ENCODE data around the gene MIA3. TPM values are rescaled to one million over a fixed set of nuclear protein-coding genes. Genes with fewer than 3 reads are reported as not detected.

The MIA3 gene
- total RNA-seq, 2 donors from 2014 or later, result 64.3 to 74.9 TPM

GRCh38 chr1:222629921-222630535 is 12.1 kb downstream of the MIA3 start:
- intact Hi-C loops (cut with DNase I), result no loop called here
- 97% methylated on average over 7 of the region's 7 CpGs for WGBS
- H3K9me3 ChIP-seq, result no peaks in the 10 kb centered on the region
- TF ChIP-seq, protein P1, sequence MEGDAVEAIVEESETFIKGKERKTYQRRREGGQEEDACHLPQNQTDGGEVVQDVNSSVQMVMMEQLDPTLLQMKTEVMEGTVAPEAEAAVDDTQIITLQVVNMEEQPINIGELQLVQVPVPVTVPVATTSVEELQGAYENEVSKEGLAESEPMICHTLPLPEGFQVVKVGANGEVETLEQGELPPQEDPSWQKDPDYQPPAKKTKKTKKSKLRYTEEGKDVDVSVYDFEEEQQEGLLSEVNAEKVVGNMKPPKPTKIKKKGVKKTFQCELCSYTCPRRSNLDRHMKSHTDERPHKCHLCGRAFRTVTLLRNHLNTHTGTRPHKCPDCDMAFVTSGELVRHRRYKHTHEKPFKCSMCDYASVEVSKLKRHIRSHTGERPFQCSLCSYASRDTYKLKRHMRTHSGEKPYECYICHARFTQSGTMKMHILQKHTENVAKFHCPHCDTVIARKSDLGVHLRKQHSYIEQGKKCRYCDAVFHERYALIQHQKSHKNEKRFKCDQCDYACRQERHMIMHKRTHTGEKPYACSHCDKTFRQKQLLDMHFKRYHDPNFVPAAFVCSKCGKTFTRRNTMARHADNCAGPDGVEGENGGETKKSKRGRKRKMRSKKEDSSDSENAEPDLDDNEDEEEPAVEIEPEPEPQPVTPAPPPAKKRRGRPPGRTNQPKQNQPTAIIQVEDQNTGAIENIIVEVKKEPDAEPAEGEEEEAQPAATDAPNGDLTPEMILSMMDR (IDR thresholded peaks at IDR 0.05), result no peak
- TF ChIP-seq POLR2AphosphoS5 (IDR thresholded peaks at IDR 0.05) (no peak), POLR2A (IDR thresholded peaks at IDR 0.05) (no peak)
- H3K36me3 ChIP-seq, result no peaks in the 10 kb centered on the region
- no peak overlapping the region for H3K4me3 ChIP-seq
- no peak overlapping the region for H3K27ac ChIP-seq
- H3K27me3 ChIP-seq (replicated peaks; ENCODE audit: insufficient read depth), result no peaks in the 10 kb centered on the region
- H3K4me1 ChIP-seq (replicated peaks), result no peaks in the 10 kb centered on the region
- DNase-seq (ENCODE audit: low spot score), result no peak

GRCh38 chr1:222631611-222632208 is 13.8 kb downstream of the MIA3 start:
- TF ChIP-seq POLR2A (IDR thresholded peaks at IDR 0.05), result no peak
- TF ChIP-seq POLR2AphosphoS5 (IDR thresholded peaks at IDR 0.05), result no peak
- TF ChIP-seq, protein P1 (IDR thresholded peaks at IDR 0.05), result no peak
- no peak overlapping the region for H3K27ac ChIP-seq
- WGBS, result 87% methylated on average over 3 of the region's 3 CpGs
- no peak overlapping the region for H3K4me3 ChIP-seq
- intact Hi-C loops (cut with DNase I), result no loop called here
- no peaks in the 10 kb centered on the region for H3K9me3 ChIP-seq
- no peak for DNase-seq (ENCODE audit: low spot score)
- H3K27me3 ChIP-seq (replicated peaks; ENCODE audit: insufficient read depth), result no peaks in the 10 kb centered on the region
- H3K36me3 ChIP-seq, result no peaks in the 10 kb centered on the region
- no peaks in the 10 kb centered on the region for H3K4me1 ChIP-seq (replicated peaks)

GRCh38 chr1:222632749-222633148 is 14.9 kb downstream of the MIA3 start:
- H3K4me3 ChIP-seq, result no peak overlapping the region
- no peaks in the 10 kb centered on the region for H3K4me1 ChIP-seq (replicated peaks)
- H3K27ac ChIP-seq, result no peak overlapping the region
- H3K27me3 ChIP-seq (replicated peaks; ENCODE audit: insufficient read depth), result no peaks in the 10 kb centered on the region
- intact Hi-C loops (cut with DNase I), result no loop called here
- DNase-seq (ENCODE audit: low spot score), result no peak
- H3K36me3 ChIP-seq, result no peaks in the 10 kb centered on the region
- no peak for TF ChIP-seq POLR2A (IDR thresholded peaks at IDR 0.05)
- TF ChIP-seq POLR2AphosphoS5 (IDR thresholded peaks at IDR 0.05), result no peak
- TF ChIP-seq, protein P1 (IDR thresholded peaks at IDR 0.05), result no peak
- WGBS, result 30% methylated on average over 2 of the region's 2 CpGs
- H3K9me3 ChIP-seq, result no peaks in the 10 kb centered on the region

DNA sequence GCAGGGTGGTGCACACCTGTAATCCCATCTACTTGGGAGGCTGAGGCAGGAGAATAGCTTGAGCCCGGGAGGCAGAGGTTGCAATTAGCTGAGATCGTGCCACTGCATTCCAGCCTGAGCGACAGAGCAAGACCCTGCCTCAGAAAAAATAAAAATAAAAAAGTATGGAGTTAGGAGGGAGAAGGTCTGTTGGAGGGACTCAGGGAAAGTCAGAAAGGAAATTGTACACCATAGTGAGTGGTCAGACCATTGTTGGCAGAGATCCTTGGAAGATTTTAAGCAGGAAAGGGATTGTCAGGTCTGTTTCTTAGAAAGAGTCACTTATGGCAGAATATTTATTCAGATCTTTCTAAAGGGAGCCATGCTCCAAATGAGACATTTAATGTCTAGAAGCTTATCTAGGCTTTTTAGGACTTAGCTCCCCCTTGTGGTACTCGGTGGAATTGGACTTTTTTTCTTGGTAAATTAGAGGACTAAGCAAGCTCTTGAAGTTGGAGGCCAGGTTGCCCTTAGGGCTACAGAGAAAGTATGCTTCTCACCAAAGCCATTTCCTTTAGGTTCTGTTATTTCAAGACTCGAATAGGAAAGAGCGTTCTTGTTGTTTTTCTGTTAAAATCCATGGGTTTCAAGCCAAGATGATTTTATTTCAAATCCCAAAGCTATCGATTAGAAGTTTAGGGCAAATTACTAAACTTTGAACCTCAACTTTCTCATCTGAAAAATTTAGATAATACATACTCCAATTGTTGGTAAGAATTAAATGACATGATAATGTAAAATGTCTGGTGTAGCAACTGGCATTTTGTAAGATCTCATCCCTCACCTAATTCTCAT is 16.5 kb downstream of the MIA3 start:
- intact Hi-C loops (cut with DNase I), result loop anchor here (2.0 kb wide), 1 partner anchor 170 kb away; no protein-coding TSS in a partner anchor
- Histone ChIP-seq H3K9me3 (no peaks in the 10 kb centered on the region), H3K4me3 (no peak overlapping the region), H3K36me3 (no peaks in the 10 kb centered on the region), H3K27me3 (replicated peaks; ENCODE audit: insufficient read depth) (no peaks in the 10 kb centered on the region), H3K27ac (no peak overlapping the region), H3K4me1 (replicated peaks) (no peaks in the 10 kb centered on the region)
- TF ChIP-seq, protein P1 (IDR thresholded peaks at IDR 0.05), result peak; percentile 67 to 92 (median 85)
- TF ChIP-seq POLR2AphosphoS5 (IDR thresholded peaks at IDR 0.05), result peak; percentile 49
- TF ChIP-seq POLR2A (IDR thresholded peaks at IDR 0.05), result no peak
- 42% methylated on average over 7 of the region's 7 CpGs for WGBS
- peak; percentile 86 for DNase-seq (ENCODE audit: low spot score)

Measured in prostate gland (tissue), 2 donors.